SU-DHL-6 (cell line): ENCODE measurements around the gene PC.

Experiments
- H2AFZ ChIP-seq: fragments of 200-600 bp; sonication (generic); 2 replicates; pipeline ENCODE4 v1.6.1; 2014; ENCODE audit warnings: low read depth, mild to moderate bottlenecking, moderate library complexity, mixed read lengths, antibody characterized with exemption, low read length; ENCODE audit not compliant: severe bottlenecking
- H3F3A ChIP-seq: fragments of 200-600 bp; shearing (Covaris generic); 2 replicates; pipeline ENCODE4 v1.6.0; 2016; ENCODE audit warnings: antibody characterized with exemption, mild to moderate bottlenecking; ENCODE audit not compliant: insufficient read depth
- H3K27ac ChIP-seq: fragments of 200-600 bp; sonication (generic); 2 replicates; pipeline ENCODE4 v1.5.1; 2016; ENCODE audit warnings: low read depth, mild to moderate bottlenecking, low read length, moderate library complexity, mixed read lengths
- H3K27me3 ChIP-seq: fragments of 200-600 bp; sonication (generic), shearing (Covaris generic); 2 replicates; pipeline ENCODE4 v1.6.0; 2014; ENCODE audit warnings: mild to moderate bottlenecking, low read length
- H3K36me3 ChIP-seq: fragments of 200-600 bp; sonication (generic); 2 replicates; pipeline ENCODE4 v1.6.1; 2014; ENCODE audit warnings: mild to moderate bottlenecking, low read length, mixed read lengths
- H3K4me2 ChIP-seq: fragments of 300-600, 200-600 bp; shearing (Covaris generic), sonication (generic); 2 replicates; pipeline ENCODE4 v1.6.0; 2014; ENCODE audit warnings: low read length, low read depth, mild to moderate bottlenecking; ENCODE audit not compliant: poor library complexity, severe bottlenecking
- H3K4me3 ChIP-seq: fragments of 200-600 bp; sonication (generic); 2 replicates; pipeline ENCODE4 v1.5.1; 2014; ENCODE audit warnings: antibody characterized with exemption, low read length, mild to moderate bottlenecking, mixed read lengths; ENCODE audit not compliant: insufficient read depth, poor library complexity, severe bottlenecking
- H3K79me2 ChIP-seq: fragments of 200-600 bp; sonication (generic); 2 replicates; pipeline ENCODE4 v1.6.1; 2014; ENCODE audit warnings: mild to moderate bottlenecking, low read length, moderate library complexity; ENCODE audit not compliant: insufficient read depth
- H3K9ac ChIP-seq: fragments of 200-600 bp; sonication (generic); 2 replicates; pipeline ENCODE4 v1.7.0; 2014; ENCODE audit warnings: mild to moderate bottlenecking, low read length
- H3K9me2 ChIP-seq: fragments of 200-600 bp; sonication (generic); replicated peaks from 2 replicates; pipeline ENCODE4 v1.6.1; 2014; ENCODE audit warnings: low read length; ENCODE audit not compliant: insufficient read depth
- H3K9me3 ChIP-seq: fragments of 200-600 bp; sonication (generic); 2 replicates; pipeline ENCODE4 v1.6.1; 2014; ENCODE audit warnings: low read length, mixed read lengths; ENCODE audit not compliant: insufficient read depth
- H4K20me1 ChIP-seq: fragments of 200-600 bp; sonication (generic); 2 replicates; pipeline ENCODE4 v1.6.1; 2014; ENCODE audit warnings: low read depth, mild to moderate bottlenecking, antibody characterized with exemption, low read length, moderate library complexity, mixed read lengths
- EZH2phosphoT487 ChIP-seq: fragments of 200-600 bp; sonication (generic), shearing (Covaris generic); conservative IDR thresholded peaks from 2 replicates; pipeline ENCODE4 v1.6.1; 2018; ENCODE audit warnings: mild to moderate bottlenecking, antibody characterized with exemption, low read length, moderate library complexity, mixed read lengths
- TF ChIP-seq, protein P1 (sequence below): fragments of 200-600 bp; sonication (generic); IDR thresholded peaks from one replicate; pipeline ENCODE4 v1.5.1; 2017; ENCODE audit warnings: antibody characterized with exemption, mild to moderate bottlenecking, low read length, moderate library complexity; ENCODE audit not compliant: insufficient read depth, poor library complexity, severe bottlenecking

The PC gene

DNA sequence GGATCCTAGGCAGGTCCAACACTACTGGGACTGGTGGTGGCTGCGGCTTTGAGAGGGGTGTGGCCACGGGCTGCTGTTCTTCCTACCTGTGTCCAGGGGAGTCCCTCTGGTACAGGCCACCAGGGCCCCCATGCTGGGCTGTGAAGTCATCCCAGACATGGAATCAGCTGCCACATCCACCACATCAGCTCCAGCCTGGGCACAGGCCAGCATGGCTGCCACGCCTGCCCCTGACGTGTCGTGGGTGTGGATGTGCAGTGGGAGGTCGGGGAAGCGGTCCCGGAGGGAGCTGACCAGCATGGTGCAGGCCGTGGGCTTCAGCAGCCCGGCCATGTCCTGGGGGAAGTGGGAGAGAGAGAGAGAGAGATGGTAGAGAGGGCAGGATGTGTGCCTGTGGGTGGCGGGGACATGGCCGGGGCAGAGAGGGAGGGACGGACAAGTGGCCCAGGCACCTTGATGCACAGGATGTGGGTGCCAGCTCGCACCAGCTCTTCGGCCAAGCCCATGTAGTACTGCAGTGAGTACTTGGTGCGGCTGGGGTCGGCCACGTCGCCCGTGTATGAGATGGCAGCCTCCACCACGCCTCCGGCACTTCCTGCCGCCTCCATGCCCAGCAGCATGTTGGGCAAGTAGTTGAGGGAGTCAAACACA, 107.5 kb downstream of the PC start:
- H3K9me2 ChIP-seq, result no peaks in the 10 kb centered on the region
- H3K9ac ChIP-seq, result no peak overlapping the region
- H3K9me3 ChIP-seq, result no peaks in the 10 kb centered on the region
- TF ChIP-seq, protein P1, sequence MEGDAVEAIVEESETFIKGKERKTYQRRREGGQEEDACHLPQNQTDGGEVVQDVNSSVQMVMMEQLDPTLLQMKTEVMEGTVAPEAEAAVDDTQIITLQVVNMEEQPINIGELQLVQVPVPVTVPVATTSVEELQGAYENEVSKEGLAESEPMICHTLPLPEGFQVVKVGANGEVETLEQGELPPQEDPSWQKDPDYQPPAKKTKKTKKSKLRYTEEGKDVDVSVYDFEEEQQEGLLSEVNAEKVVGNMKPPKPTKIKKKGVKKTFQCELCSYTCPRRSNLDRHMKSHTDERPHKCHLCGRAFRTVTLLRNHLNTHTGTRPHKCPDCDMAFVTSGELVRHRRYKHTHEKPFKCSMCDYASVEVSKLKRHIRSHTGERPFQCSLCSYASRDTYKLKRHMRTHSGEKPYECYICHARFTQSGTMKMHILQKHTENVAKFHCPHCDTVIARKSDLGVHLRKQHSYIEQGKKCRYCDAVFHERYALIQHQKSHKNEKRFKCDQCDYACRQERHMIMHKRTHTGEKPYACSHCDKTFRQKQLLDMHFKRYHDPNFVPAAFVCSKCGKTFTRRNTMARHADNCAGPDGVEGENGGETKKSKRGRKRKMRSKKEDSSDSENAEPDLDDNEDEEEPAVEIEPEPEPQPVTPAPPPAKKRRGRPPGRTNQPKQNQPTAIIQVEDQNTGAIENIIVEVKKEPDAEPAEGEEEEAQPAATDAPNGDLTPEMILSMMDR, result no peak
- no peak for TF ChIP-seq EZH2phosphoT487
- H3K4me2 ChIP-seq, result no peak overlapping the region
- no peaks in the 10 kb centered on the region for H3K27me3 ChIP-seq
- no peak overlapping the region for H3K4me3 ChIP-seq
- H4K20me1 ChIP-seq, result no peaks in the 10 kb centered on the region
- no peaks in the 10 kb centered on the region for H3K79me2 ChIP-seq
- H3F3A ChIP-seq, result peaks cover 7% of the 10 kb centered on the region; the same call in 1 of the 2 replicates
- H3K36me3 ChIP-seq, result no peaks in the 10 kb centered on the region
- H2AFZ ChIP-seq, result no peak overlapping the region
- no peak overlapping the region for H3K27ac ChIP-seq

DNA sequence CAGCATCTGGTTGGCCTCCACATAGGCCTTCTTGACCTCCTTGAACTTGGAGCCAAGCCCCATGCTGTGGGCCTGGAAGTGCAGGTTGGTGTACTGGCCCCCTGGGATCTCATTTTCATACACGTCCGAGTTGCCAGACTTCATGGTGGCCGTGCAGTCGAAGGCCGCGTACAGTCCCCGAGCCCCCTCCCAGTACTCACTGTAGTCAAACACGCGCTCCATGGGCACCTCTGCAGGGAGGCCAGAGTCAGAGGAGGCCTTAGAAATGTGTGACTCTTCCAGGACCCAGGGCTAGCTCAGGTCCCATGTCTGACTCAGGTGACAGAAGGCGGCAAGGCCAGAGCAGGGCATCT, 108.0 kb downstream of the PC start:
- Histone ChIP-seq H3K9me2 (no peaks in the 10 kb centered on the region), H2AFZ (no peak overlapping the region), H3K4me3 (no peak overlapping the region), H3K36me3 (no peaks in the 10 kb centered on the region), H3F3A (peaks cover 2% of the 10 kb centered on the region; the same call in 1 of the 2 replicates), H3K9me3 (no peaks in the 10 kb centered on the region), H3K9ac (no peak overlapping the region), H3K79me2 (no peaks in the 10 kb centered on the region; the same call in 1 of the 2 replicates), H3K27me3 (no peaks in the 10 kb centered on the region), H4K20me1 (no peaks in the 10 kb centered on the region), H3K27ac (no peak overlapping the region), H3K4me2 (no peak overlapping the region)
- TF ChIP-seq EZH2phosphoT487, result no peak
- TF ChIP-seq, protein P1, result no peak

DNA sequence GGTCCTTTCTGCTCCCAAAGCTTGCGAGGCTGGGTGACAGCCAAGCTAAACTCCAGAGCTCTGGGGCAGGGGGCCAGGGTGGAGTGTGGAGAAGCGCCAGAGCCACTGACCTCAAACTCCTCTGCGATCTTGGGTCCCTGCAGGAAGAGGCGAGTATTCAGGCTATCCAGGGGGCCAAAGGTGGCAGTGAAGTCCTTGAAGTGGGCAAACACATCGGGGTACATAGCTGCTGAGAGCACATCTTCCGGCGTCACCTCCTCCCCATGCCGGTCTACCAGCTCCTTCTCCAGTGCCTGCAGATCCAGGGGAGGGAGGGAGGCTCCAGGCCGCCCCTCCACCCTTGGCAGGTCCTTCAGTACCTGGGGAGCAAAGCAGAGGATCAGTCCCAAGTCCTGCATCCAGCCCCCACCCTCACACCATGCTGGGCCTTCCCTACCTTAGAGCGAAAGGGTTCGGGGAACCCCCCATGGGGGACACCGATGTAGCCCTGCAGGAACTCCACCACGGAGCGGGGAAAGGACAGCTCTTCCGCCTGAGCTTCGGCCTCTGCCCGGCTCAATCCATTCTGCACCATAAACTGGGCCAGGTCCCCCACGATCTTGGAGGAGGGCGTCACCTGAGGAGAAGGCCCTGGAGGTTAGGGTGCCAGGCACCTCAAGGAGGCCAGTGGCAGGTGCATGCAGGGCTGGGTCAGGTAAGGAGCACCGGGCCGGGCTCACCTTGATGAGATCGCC, 108.5 kb downstream of the PC start:
- Histone ChIP-seq H3K9me2 (no peaks in the 10 kb centered on the region), H3F3A (no peaks in the 10 kb centered on the region), H2AFZ (no peak overlapping the region), H3K4me3 (no peak overlapping the region), H3K9ac (no peak overlapping the region), H3K4me2 (no peak overlapping the region), H3K36me3 (no peaks in the 10 kb centered on the region), H4K20me1 (no peaks in the 10 kb centered on the region), H3K27ac (no peak overlapping the region), H3K9me3 (no peaks in the 10 kb centered on the region), H3K79me2 (peaks cover 2% of the 10 kb centered on the region; the same call in 1 of the 2 replicates), H3K27me3 (no peaks in the 10 kb centered on the region)
- no peak for TF ChIP-seq EZH2phosphoT487
- TF ChIP-seq, protein P1, result no peak
